Liver (tissue), 9 donors: Measurements from ENCODE around the gene BTNL9. TPM values are rescaled to one million over a fixed set of nuclear protein-coding genes. Genes with fewer than 3 reads are reported as not detected.

Experiments
- DNase-seq: peaks from one replicate; pipeline ENCODE4 v3.0.0-alpha.2; 2017; ENCODE audit warnings: low spot score
- H3K27ac ChIP-seq, 2 donors: one replicate each; pipeline ENCODE4 v1.7.0; 2013; ENCODE audit warnings: inconsistent platforms in 2 of 2, low read length in 2 of 2, control low read depth in 1 of 2, low read depth in 1 of 2, mild to moderate bottlenecking in 1 of 2
- H3K27me3 ChIP-seq, 4 donors: one replicate each; pipeline versions ENCODE4 v1.6.1 to v1.7.0; 2013; ENCODE audit warnings: low read length in 3 of 4, inconsistent platforms in 1 of 4, mild to moderate bottlenecking in 1 of 4, moderate library complexity in 1 of 4; ENCODE audit not compliant: control insufficient read depth in 4 of 4, insufficient read depth in 4 of 4
- H3K36me3 ChIP-seq, 4 donors: one replicate each; pipeline versions ENCODE4 v1.6.1 to v1.7.0; 2013; ENCODE audit warnings: low read length in 3 of 4, mild to moderate bottlenecking in 3 of 4, low read depth in 1 of 4, moderate library complexity in 1 of 4; ENCODE audit not compliant: control insufficient read depth in 4 of 4, insufficient read depth in 3 of 4
- H3K4me1 ChIP-seq, 4 donors: one replicate each; pipeline versions ENCODE4 v1.6.1 to v1.7.0; 2013; ENCODE audit warnings: low read length in 3 of 4, mild to moderate bottlenecking in 3 of 4, moderate library complexity in 1 of 4; ENCODE audit not compliant: control insufficient read depth in 4 of 4, insufficient read depth in 4 of 4
- H3K4me3 ChIP-seq, 3 donors: one replicate each; pipeline versions ENCODE4 v1.6.1 to v1.7.0; 2013; ENCODE audit warnings: low read length in 3 of 3, control low read depth in 1 of 3, low read depth in 1 of 3, mild to moderate bottlenecking in 1 of 3
- H3K9ac ChIP-seq, 2 donors: one replicate each; pipeline ENCODE4 v1.7.0; 2013; ENCODE audit warnings: low read length in 2 of 2, mild to moderate bottlenecking in 2 of 2, moderate library complexity in 2 of 2, control low read depth in 1 of 2, low read depth in 1 of 2
- H3K9me3 ChIP-seq, 4 donors: one replicate each; pipeline versions ENCODE4 v1.6.1 to v1.7.0; 2013; ENCODE audit warnings: low read length in 3 of 4; ENCODE audit not compliant: control insufficient read depth in 4 of 4
- ATF3 ChIP-seq: IDR thresholded peaks from 2 replicates; pipeline ENCODE4 v1.6.1; 2016; ENCODE audit warnings: antibody characterized with exemption
- CTCF ChIP-seq: fragments of 150-350 bp; IDR thresholded peaks from 2 replicates; pipeline ENCODE4 v1.5.1; 2017; ENCODE audit warnings: improper control_type of control experiment, low read depth, low read length; ENCODE audit not compliant: missing input control
- FOXA2 ChIP-seq: IDR thresholded peaks from 2 replicates; pipeline ENCODE4 v1.6.1; 2016; ENCODE audit warnings: antibody characterized with exemption
- GABPA ChIP-seq, 2 donors: IDR thresholded peaks in 1 of 2; conservative IDR thresholded peaks in 1 of 2; 2 replicates each; pipeline ENCODE4 v1.6.1; 2016; ENCODE audit warnings: antibody characterized with exemption in 2 of 2, mild to moderate bottlenecking in 1 of 2, moderate library complexity in 1 of 2
- HNF4A ChIP-seq, 2 donors: conservative IDR thresholded peaks; 2 replicates each; pipeline ENCODE4 v1.6.1; 2016; ENCODE audit warnings: antibody characterized with exemption in 2 of 2, mild to moderate bottlenecking in 2 of 2
- MAX ChIP-seq: IDR thresholded peaks from 2 replicates; pipeline ENCODE4 v1.6.1; 2016; ENCODE audit warnings: antibody characterized with exemption
- NR2F2 ChIP-seq: IDR thresholded peaks from 2 replicates; pipeline ENCODE4 v1.6.1; 2016; ENCODE audit warnings: antibody characterized with exemption
- RAD21 ChIP-seq, 2 donors: IDR thresholded peaks; 2 replicates each; pipeline ENCODE4 v1.6.1; 2016; ENCODE audit warnings: antibody characterized with exemption in 2 of 2, mild to moderate bottlenecking in 2 of 2
- REST ChIP-seq: IDR thresholded peaks from 2 replicates; pipeline ENCODE4 v1.6.1; 2016; ENCODE audit warnings: antibody characterized with exemption, mild to moderate bottlenecking
- TAF1 ChIP-seq: conservative IDR thresholded peaks from 2 replicates; pipeline ENCODE4 v1.6.1; 2016; ENCODE audit warnings: antibody characterized with exemption, mild to moderate bottlenecking
- YY1 ChIP-seq: IDR thresholded peaks from 2 replicates; pipeline ENCODE4 v1.6.1; 2016; ENCODE audit warnings: antibody characterized with exemption, mild to moderate bottlenecking
- ZBTB33 ChIP-seq: IDR thresholded peaks from 2 replicates; pipeline ENCODE4 v1.6.1; 2016; ENCODE audit warnings: antibody characterized with exemption
- WGBS: extraction: QIAGEN DNeasy Blood & Tissue Kit; methylation state at CpG from one replicate; pipeline ENCODE4 v1.1.7; 2013; 5-methylcytosine and 5-hydroxymethylcytosine counted together
- polyA plus RNA-seq, 2 donors: library from polyadenylated mRNA; stranded (reverse) in 1 of 2; unstranded in 1 of 2; fragments of 200-250 nt in 1 of 2; fragments of >200 nt in 1 of 2; fragmentation: Nextera tagmentation in 1 of 2; extraction: Ambion mirVana in 1 of 2; gene quantifications; one replicate each; pipeline versions ENCODE4 v1.2.1 to v1.2.3, GENCODE V29; 2013 to 2015
- total RNA-seq, 2 donors: library from RNA; depleted of rRNA; stranded (reverse); fragments of >200 nt; gene quantifications; one replicate each; pipeline ENCODE4 v1.2.3, GENCODE V29; 2014
- donor health status: healthy.
- donor health status: healthy.
- donor health status: healthy.
- donor health status: healthy.
- donor health status: healthy.

BTNL9 gene
- total and polyA plus RNA-seq, 4 donors, result 1.4 to 12.0 (median 4.7) TPM

- Histone ChIP-seq H3K27me3 (peaks cover 0 to 12% (median 2%) of the 10 kb centered on the region in 4 donors), H3K36me3 (no peaks in the 10 kb centered on the region), H3K27ac (no peak overlapping the region), H3K4me3 (no peak overlapping the region), H3K9me3 (peaks cover 0 to 8% (median 7%) of the 10 kb centered on the region in 4 donors), H3K4me1 (no peaks in the 10 kb centered on the region), H3K9ac (no peak overlapping the region)
- 60% methylated on average over 14 of the region's 14 CpGs for WGBS
- TF ChIP-seq NR2F2 (no peak), ZBTB33 (no peak), GABPA (IDR thresholded peaks at IDR 0.05 in 1 of 2, conservative IDR thresholded peaks at IDR 0.05 in 1 of 2) (no peak)
- no peak for DNase-seq
Measured at GRCh38 chr5:181070523-181070922, 30.5 kb downstream of the BTNL9 start.

GRCh38 chr5:181071257-181071656 is 31.2 kb downstream of the BTNL9 start:
- Histone ChIP-seq H3K27me3 (peaks cover 0 to 8% (median 2%) of the 10 kb centered on the region in 4 donors), H3K4me1 (no peaks in the 10 kb centered on the region), H3K9ac (no peak overlapping the region), H3K9me3 (peaks cover 0 to 8% (median 7%) of the 10 kb centered on the region in 4 donors), H3K4me3 (no peak overlapping the region), H3K36me3 (no peaks in the 10 kb centered on the region), H3K27ac (no peak overlapping the region)
- no peak for DNase-seq
- 57% methylated on average over 6 of the region's 6 CpGs for WGBS
- TF ChIP-seq ZBTB33 (no peak), REST (no peak), YY1 (no peak), CTCF (no peak), MAX (no peak), HNF4A (conservative IDR thresholded peaks at IDR 0.05) (no peak), TAF1 (no peak), NR2F2 (no peak), GABPA (IDR thresholded peaks at IDR 0.05 in 1 of 2, conservative IDR thresholded peaks at IDR 0.05 in 1 of 2) (no peak), RAD21 (IDR thresholded peaks at IDR 0.05) (no peak), ATF3 (no peak), FOXA2 (no peak)
